GM23338 (cell line): ENCODE data around the gene USH2A. TPM values are rescaled to one million over a fixed set of nuclear protein-coding genes. Genes with fewer than 3 reads are reported as not detected.

Experiments used
- ATAC-seq: fragments of 200-7000 bp; cut with Tn5 transposase; 3 replicates; pipeline ENCODE4 v1.9.1; 2020
- DNase-seq: peaks from one replicate; pipeline ENCODE4 v3.0.0-alpha.2; 2015; ENCODE audit warnings: low spot score
- H2AFZ ChIP-seq: fragments of 200-600 bp; sonication (generic); 2 replicates; pipeline ENCODE4 v1.8.0; 2016; ENCODE audit warnings: antibody characterized with exemption, mild to moderate bottlenecking, moderate library complexity
- H3F3A ChIP-seq: fragments of 200-600 bp; sonication (generic); replicated peaks from 2 replicates; pipeline ENCODE4 v1.8.0; 2017; ENCODE audit warnings: antibody characterized with exemption, mixed run types, low read depth
- H3K27ac ChIP-seq: fragments of 200-600 bp; sonication (generic); 2 replicates; pipeline ENCODE4 v1.6.1; 2016; ENCODE audit warnings: low read depth
- H3K27me3 ChIP-seq: fragments of 200-600 bp; sonication (generic); 2 replicates; pipeline ENCODE4 v1.8.0; 2016; ENCODE audit warnings: mild to moderate bottlenecking, mixed run types, moderate library complexity; ENCODE audit not compliant: insufficient read depth
- H3K36me3 ChIP-seq: fragments of 200-600 bp; sonication (generic); 2 replicates; pipeline ENCODE4 v1.8.0; 2016; ENCODE audit warnings: mild to moderate bottlenecking; ENCODE audit not compliant: insufficient read depth
- H3K4me1 ChIP-seq: fragments of 200-600 bp; sonication (generic); 2 replicates; pipeline ENCODE4 v1.8.0; 2016; ENCODE audit warnings: mild to moderate bottlenecking, moderate library complexity; ENCODE audit not compliant: insufficient read depth
- H3K4me2 ChIP-seq: fragments of 200-600 bp; sonication (generic); 2 replicates; pipeline ENCODE4 v1.7.1; 2017; ENCODE audit warnings: mixed run types
- H3K4me3 ChIP-seq: fragments of 200-600 bp; sonication (generic); 2 replicates; pipeline ENCODE4 v1.6.1; 2016; ENCODE audit warnings: mixed run types
- H3K79me2 ChIP-seq: fragments of 200-600 bp; sonication (generic); replicated peaks from 2 replicates; pipeline ENCODE4 v1.8.0; 2017; ENCODE audit warnings: mild to moderate bottlenecking; ENCODE audit not compliant: insufficient read depth
- H3K9me2 ChIP-seq: fragments of 200-600 bp; sonication (generic); 2 replicates; pipeline ENCODE4 v1.8.0; 2017; ENCODE audit not compliant: insufficient read depth
- H4K20me1 ChIP-seq: fragments of 200-600 bp; sonication (generic); replicated peaks from 2 replicates; pipeline ENCODE4 v1.8.0; 2017; ENCODE audit warnings: mild to moderate bottlenecking; ENCODE audit not compliant: insufficient read depth
- H3K27ac Mint-ChIP-seq: 2 replicates; pipeline ENCODE4 v1.8.0; 2020; ENCODE audit warnings: inconsistent platforms, mild to moderate bottlenecking, moderate library complexity, mixed read lengths
- H3K27me3 Mint-ChIP-seq: 3 replicates; pipeline ENCODE4 v1.8.0; 2022; ENCODE audit warnings: low read depth, mild to moderate bottlenecking, moderate library complexity, mixed read lengths, inconsistent platforms; ENCODE audit not compliant: insufficient read depth, poor library complexity
- H3K36me3 Mint-ChIP-seq: 3 replicates; pipeline ENCODE4 v1.8.0; 2021; ENCODE audit warnings: low read depth, mild to moderate bottlenecking, inconsistent platforms, moderate library complexity, mixed read lengths
- H3K4me1 Mint-ChIP-seq: 3 replicates; pipeline ENCODE4 v1.8.0; 2020; ENCODE audit warnings: mild to moderate bottlenecking, inconsistent platforms, mixed read lengths
- H3K4me3 Mint-ChIP-seq: 3 replicates; pipeline ENCODE4 v1.8.0; 2021; ENCODE audit warnings: moderate library complexity, mild to moderate bottlenecking, inconsistent platforms, mixed read lengths
- H3K9me3 Mint-ChIP-seq: 3 replicates; pipeline ENCODE4 v1.8.0; 2020; ENCODE audit warnings: moderate library complexity, mild to moderate bottlenecking, inconsistent platforms, mixed read lengths
- CREB1 ChIP-seq: fragments of 250-450 bp; sonication (Bioruptor Pico); IDR thresholded peaks from 2 replicates; pipeline ENCODE4 v1.5.0; 2020; ENCODE audit warnings: low read depth, mild to moderate bottlenecking, moderate library complexity
- EZH2 ChIP-seq: fragments of 200-600 bp; sonication (generic); IDR thresholded peaks from one replicate; pipeline ENCODE4 v1.8.0; 2017; ENCODE audit warnings: antibody characterized with exemption, mild to moderate bottlenecking, low read depth; ENCODE audit not compliant: unreplicated experiment
- EZH2phosphoT487 ChIP-seq: fragments of 200-600 bp; sonication (generic); IDR thresholded peaks from one replicate; pipeline ENCODE4 v1.8.1; 2018; ENCODE audit warnings: antibody characterized with exemption; ENCODE audit not compliant: unreplicated experiment
- JUNB ChIP-seq: IDR thresholded peaks from one replicate; pipeline ENCODE4 v1.6.1; 2016; ENCODE audit warnings: antibody characterized with exemption; ENCODE audit not compliant: unreplicated experiment
- NANOG ChIP-seq: IDR thresholded peaks from 2 replicates; pipeline ENCODE4 v1.6.1; 2016; ENCODE audit warnings: antibody characterized with exemption, borderline replicate concordance
- POLR2AphosphoS5 ChIP-seq: IDR thresholded peaks from 2 replicates; pipeline ENCODE4 v1.6.1; 2016; ENCODE audit warnings: antibody characterized with exemption, low read depth
- STAT1 ChIP-seq: IDR thresholded peaks from one replicate; pipeline ENCODE4 v1.6.1; 2016; ENCODE audit warnings: antibody characterized with exemption; ENCODE audit not compliant: unreplicated experiment
- ZNF114 ChIP-seq: fragments of 250-450 bp; sonication (Bioruptor Pico); IDR thresholded peaks from 2 replicates; pipeline ENCODE4 v1.5.0; 2020; ENCODE audit warnings: mild to moderate bottlenecking, moderate library complexity
- ZNF331 ChIP-seq: fragments of 250-450 bp; sonication (Bioruptor Pico); IDR thresholded peaks from 2 replicates; pipeline ENCODE4 v1.5.0; 2020; ENCODE audit warnings: low read depth, mild to moderate bottlenecking, moderate library complexity
- polyA plus RNA-seq: library from polyadenylated mRNA; unstranded; fragments of >200 nt; fragmentation: Nextera tagmentation; extraction: Ambion mirVana; gene quantifications from 2 replicates; pipeline ENCODE4 v1.2.1, GENCODE V29; 2016
- total RNA-seq: library from RNA; depleted of rRNA; stranded (reverse); fragments of >200 nt; shearing (Covaris generic); gene quantifications from 2 replicates; pipeline ENCODE4 v1.2.3, GENCODE V29; 2014
- TF ChIP-seq, protein P1 (sequence below): IDR thresholded peaks from one replicate; pipeline ENCODE4 v1.6.1; 2018; ENCODE audit warnings: antibody characterized with exemption; ENCODE audit not compliant: unreplicated experiment
- TF ChIP-seq, protein P2 (sequence below): IDR thresholded peaks from 2 replicates; pipeline ENCODE4 v1.6.1; 2016; ENCODE audit warnings: antibody characterized with exemption
- TF ChIP-seq, protein P3 (sequence below), 2 experiments: fragments of 200-600 bp in 1 of 2; sonication (generic) in 1 of 2; conservative IDR thresholded peaks; 2 replicates each; pipeline versions ENCODE4 v1.5.1 to v1.6.1; 2016 to 2017; ENCODE audit warnings: antibody characterized with exemption in 2 of 2, low read depth in 2 of 2, mild to moderate bottlenecking in 2 of 2, moderate library complexity in 1 of 2
- TF ChIP-seq, protein P4 (sequence below): fragments of 250-450 bp; sonication (Bioruptor Pico); IDR thresholded peaks from 2 replicates; pipeline ENCODE4 v1.5.0; 2020; ENCODE audit warnings: mild to moderate bottlenecking, moderate library complexity

USH2A gene
- total and polyA plus RNA-seq, 2 experiments from 2014 or later = 0.03 TPM

DNA sequence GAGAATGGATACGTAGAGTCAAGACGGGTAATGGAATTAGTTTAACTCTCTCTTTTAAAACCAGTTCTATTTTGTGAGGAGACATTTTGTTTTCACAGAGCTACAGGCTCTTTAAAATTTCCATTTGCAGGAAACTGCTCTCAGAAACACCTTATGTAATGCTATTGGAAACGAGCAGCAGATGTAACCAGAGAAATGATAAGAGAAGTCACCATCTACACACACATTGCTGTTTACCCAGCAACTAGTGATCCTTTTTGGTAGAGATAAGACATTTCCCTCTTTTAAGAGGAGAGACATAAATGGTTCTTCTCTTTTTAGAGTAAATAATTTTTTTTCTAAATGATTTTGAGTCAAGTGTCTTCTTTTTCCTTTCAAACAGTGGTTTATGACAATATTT is 775.5 kb downstream of the USH2A start (continued):
- TF ChIP-seq ZNF331 (CRISPR knock-in tag) = no peak

DNA sequence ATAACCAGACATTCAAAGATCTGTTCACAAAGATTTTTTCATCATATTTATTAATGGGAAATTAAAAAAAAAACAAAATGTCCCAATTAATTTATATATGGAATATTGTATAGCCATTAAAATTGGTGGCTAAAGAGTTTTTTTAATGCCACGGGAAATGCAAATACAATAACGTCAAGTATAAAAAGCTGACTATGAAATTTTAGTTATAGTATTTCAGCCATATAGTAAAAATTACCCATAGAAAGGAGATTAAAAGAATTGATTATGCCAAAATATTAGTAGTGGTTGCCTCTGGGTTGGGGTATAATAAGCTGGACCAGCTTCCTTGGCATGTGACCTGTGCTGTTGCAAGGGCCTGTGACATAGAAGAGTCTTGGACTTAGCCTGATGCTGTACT is 777.4 kb downstream of the USH2A start:
- H3K4me1 ChIP-seq = peaks cover 27% of the 10 kb centered on the region
- ATAC-seq (no peak), DNase-seq (no peak)
- H3K27me3 Mint-ChIP-seq = peaks cover 6% of the 10 kb centered on the region
- TF ChIP-seq, protein P1, sequence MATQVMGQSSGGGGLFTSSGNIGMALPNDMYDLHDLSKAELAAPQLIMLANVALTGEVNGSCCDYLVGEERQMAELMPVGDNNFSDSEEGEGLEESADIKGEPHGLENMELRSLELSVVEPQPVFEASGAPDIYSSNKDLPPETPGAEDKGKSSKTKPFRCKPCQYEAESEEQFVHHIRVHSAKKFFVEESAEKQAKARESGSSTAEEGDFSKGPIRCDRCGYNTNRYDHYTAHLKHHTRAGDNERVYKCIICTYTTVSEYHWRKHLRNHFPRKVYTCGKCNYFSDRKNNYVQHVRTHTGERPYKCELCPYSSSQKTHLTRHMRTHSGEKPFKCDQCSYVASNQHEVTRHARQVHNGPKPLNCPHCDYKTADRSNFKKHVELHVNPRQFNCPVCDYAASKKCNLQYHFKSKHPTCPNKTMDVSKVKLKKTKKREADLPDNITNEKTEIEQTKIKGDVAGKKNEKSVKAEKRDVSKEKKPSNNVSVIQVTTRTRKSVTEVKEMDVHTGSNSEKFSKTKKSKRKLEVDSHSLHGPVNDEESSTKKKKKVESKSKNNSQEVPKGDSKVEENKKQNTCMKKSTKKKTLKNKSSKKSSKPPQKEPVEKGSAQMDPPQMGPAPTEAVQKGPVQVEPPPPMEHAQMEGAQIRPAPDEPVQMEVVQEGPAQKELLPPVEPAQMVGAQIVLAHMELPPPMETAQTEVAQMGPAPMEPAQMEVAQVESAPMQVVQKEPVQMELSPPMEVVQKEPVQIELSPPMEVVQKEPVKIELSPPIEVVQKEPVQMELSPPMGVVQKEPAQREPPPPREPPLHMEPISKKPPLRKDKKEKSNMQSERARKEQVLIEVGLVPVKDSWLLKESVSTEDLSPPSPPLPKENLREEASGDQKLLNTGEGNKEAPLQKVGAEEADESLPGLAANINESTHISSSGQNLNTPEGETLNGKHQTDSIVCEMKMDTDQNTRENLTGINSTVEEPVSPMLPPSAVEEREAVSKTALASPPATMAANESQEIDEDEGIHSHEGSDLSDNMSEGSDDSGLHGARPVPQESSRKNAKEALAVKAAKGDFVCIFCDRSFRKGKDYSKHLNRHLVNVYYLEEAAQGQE = no peak
- TF ChIP-seq EZH2 (no peak), ZNF331 (CRISPR knock-in tag) (no peak), CREB1 (CRISPR knock-in tag) (no peak), EZH2phosphoT487 (no peak), POLR2AphosphoS5 (no peak), STAT1 (no peak), ZNF114 (CRISPR knock-in tag) (no peak), JUNB (no peak), NANOG (no peak)
- TF ChIP-seq, protein P2, sequence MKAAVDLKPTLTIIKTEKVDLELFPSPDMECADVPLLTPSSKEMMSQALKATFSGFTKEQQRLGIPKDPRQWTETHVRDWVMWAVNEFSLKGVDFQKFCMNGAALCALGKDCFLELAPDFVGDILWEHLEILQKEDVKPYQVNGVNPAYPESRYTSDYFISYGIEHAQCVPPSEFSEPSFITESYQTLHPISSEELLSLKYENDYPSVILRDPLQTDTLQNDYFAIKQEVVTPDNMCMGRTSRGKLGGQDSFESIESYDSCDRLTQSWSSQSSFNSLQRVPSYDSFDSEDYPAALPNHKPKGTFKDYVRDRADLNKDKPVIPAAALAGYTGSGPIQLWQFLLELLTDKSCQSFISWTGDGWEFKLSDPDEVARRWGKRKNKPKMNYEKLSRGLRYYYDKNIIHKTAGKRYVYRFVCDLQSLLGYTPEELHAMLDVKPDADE = no peak
- TF ChIP-seq, protein P3, sequence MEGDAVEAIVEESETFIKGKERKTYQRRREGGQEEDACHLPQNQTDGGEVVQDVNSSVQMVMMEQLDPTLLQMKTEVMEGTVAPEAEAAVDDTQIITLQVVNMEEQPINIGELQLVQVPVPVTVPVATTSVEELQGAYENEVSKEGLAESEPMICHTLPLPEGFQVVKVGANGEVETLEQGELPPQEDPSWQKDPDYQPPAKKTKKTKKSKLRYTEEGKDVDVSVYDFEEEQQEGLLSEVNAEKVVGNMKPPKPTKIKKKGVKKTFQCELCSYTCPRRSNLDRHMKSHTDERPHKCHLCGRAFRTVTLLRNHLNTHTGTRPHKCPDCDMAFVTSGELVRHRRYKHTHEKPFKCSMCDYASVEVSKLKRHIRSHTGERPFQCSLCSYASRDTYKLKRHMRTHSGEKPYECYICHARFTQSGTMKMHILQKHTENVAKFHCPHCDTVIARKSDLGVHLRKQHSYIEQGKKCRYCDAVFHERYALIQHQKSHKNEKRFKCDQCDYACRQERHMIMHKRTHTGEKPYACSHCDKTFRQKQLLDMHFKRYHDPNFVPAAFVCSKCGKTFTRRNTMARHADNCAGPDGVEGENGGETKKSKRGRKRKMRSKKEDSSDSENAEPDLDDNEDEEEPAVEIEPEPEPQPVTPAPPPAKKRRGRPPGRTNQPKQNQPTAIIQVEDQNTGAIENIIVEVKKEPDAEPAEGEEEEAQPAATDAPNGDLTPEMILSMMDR (conservative IDR thresholded peaks at IDR 0.05; ENCODE audit: low read depth in 2 of 2) = no peak
- TF ChIP-seq, protein P4, sequence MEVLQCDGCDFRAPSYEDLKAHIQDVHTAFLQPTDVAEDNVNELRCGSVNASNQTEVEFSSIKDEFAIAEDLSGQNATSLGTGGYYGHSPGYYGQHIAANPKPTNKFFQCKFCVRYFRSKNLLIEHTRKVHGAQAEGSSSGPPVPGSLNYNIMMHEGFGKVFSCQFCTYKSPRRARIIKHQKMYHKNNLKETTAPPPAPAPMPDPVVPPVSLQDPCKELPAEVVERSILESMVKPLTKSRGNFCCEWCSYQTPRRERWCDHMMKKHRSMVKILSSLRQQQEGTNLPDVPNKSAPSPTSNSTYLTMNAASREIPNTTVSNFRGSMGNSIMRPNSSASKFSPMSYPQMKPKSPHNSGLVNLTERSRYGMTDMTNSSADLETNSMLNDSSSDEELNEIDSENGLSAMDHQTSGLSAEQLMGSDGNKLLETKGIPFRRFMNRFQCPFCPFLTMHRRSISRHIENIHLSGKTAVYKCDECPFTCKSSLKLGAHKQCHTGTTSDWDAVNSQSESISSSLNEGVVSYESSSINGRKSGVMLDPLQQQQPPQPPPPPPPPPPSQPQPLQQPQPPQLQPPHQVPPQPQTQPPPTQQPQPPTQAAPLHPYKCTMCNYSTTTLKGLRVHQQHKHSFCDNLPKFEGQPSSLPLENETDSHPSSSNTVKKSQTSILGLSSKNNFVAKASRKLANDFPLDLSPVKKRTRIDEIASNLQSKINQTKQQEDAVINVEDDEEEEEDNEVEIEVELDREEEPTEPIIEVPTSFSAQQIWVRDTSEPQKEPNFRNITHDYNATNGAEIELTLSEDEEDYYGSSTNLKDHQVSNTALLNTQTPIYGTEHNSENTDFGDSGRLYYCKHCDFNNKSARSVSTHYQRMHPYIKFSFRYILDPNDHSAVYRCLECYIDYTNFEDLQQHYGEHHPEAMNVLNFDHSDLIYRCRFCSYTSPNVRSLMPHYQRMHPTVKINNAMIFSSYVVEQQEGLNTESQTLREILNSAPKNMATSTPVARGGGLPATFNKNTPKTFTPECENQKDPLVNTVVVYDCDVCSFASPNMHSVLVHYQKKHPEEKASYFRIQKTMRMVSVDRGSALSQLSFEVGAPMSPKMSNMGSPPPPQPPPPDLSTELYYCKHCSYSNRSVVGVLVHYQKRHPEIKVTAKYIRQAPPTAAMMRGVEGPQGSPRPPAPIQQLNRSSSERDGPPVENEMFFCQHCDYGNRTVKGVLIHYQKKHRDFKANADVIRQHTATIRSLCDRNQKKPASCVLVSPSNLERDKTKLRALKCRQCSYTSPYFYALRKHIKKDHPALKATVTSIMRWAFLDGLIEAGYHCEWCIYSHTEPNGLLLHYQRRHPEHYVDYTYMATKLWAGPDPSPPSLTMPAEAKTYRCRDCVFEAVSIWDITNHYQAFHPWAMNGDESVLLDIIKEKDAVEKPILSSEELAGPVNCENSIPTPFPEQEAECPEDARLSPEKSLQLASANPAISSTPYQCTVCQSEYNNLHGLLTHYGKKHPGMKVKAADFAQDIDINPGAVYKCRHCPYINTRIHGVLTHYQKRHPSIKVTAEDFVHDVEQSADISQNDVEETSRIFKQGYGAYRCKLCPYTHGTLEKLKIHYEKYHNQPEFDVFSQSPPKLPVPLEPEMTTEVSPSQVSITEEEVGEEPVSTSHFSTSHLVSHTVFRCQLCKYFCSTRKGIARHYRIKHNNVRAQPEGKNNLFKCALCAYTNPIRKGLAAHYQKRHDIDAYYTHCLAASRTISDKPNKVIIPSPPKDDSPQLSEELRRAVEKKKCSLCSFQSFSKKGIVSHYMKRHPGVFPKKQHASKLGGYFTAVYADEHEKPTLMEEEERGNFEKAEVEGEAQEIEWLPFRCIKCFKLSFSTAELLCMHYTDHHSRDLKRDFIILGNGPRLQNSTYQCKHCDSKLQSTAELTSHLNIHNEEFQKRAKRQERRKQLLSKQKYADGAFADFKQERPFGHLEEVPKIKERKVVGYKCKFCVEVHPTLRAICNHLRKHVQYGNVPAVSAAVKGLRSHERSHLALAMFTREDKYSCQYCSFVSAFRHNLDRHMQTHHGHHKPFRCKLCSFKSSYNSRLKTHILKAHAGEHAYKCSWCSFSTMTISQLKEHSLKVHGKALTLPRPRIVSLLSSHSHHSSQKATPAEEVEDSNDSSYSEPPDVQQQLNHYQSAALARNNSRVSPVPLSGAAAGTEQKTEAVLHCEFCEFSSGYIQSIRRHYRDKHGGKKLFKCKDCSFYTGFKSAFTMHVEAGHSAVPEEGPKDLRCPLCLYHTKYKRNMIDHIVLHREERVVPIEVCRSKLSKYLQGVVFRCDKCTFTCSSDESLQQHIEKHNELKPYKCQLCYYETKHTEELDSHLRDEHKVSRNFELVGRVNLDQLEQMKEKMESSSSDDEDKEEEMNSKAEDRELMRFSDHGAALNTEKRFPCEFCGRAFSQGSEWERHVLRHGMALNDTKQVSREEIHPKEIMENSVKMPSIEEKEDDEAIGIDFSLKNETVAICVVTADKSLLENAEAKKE (CRISPR knock-in tag) = no peak
- H2AFZ ChIP-seq = no peak overlapping the region
- H3K36me3 ChIP-seq = no peaks in the 10 kb centered on the region
- H3K27me3 ChIP-seq = no peaks in the 10 kb centered on the region
- H3K79me2 ChIP-seq = no peaks in the 10 kb centered on the region
- H3K27ac Mint-ChIP-seq = no peak overlapping the region
- H3K36me3 Mint-ChIP-seq = no peaks in the 10 kb centered on the region; the same call in 2 of the 3 replicates
- H4K20me1 ChIP-seq = no peaks in the 10 kb centered on the region
- no peak overlapping the region for H3K4me3 Mint-ChIP-seq
- H3K27ac ChIP-seq = no peak overlapping the region
- H3K4me2 ChIP-seq = no peak overlapping the region
- H3K4me3 ChIP-seq = no peak overlapping the region
- peaks cover 29% of the 10 kb centered on the region for H3K4me1 Mint-ChIP-seq
- no peaks in the 10 kb centered on the region for H3K9me3 Mint-ChIP-seq
- H3F3A ChIP-seq = no peaks in the 10 kb centered on the region
- 0 out of 2 replicates have a peak, but pooled peaks cover 4% of the 10 kb centered on the region for H3K9me2 ChIP-seq
